Thymus (tissue), 11 donors: ENCODE results near the gene TMEM201. TPM values are rescaled to one million over a fixed set of nuclear protein-coding genes. Genes with fewer than 3 reads are reported as not detected.

Experiments used
- DNase-seq, 9 donors: peaks; one replicate each; pipeline ENCODE4 v3.0.0-alpha.2; 2013; ENCODE audit warnings: low spot score in 9 of 9, low read depth in 6 of 9, missing footprints in 1 of 9
- H3K27ac ChIP-seq, 2 donors: one replicate each; pipeline ENCODE4 v1.5.1; 2013; ENCODE audit warnings: control low read depth in 1 of 2, low read depth in 1 of 2, low read length in 1 of 2, mild to moderate bottlenecking in 1 of 2, moderate library complexity in 1 of 2
- H3K27me3 ChIP-seq, 2 donors: one replicate each; pipeline ENCODE4 v1.5.1; 2013; ENCODE audit warnings: low read length in 1 of 2; ENCODE audit not compliant: control insufficient read depth in 2 of 2, insufficient read depth in 1 of 2
- H3K36me3 ChIP-seq, 2 donors: one replicate each; pipeline ENCODE4 v1.5.1; 2013; ENCODE audit warnings: low read length in 1 of 2, mild to moderate bottlenecking in 1 of 2, moderate library complexity in 1 of 2; ENCODE audit not compliant: control insufficient read depth in 2 of 2, insufficient read depth in 2 of 2
- H3K4me1 ChIP-seq, 2 donors: one replicate each; pipeline ENCODE4 v1.5.1; 2013; ENCODE audit warnings: low read length in 2 of 2; ENCODE audit not compliant: control insufficient read depth in 2 of 2, insufficient read depth in 2 of 2
- H3K4me3 ChIP-seq, 2 donors: one replicate each; pipeline ENCODE4 v1.5.1; 2013; ENCODE audit warnings: low read length in 2 of 2, control low read depth in 1 of 2, mild to moderate bottlenecking in 1 of 2
- H3K9me3 ChIP-seq, 2 donors: one replicate each; pipeline ENCODE4 v1.5.1; 2013; ENCODE audit warnings: low read length in 1 of 2, mild to moderate bottlenecking in 1 of 2; ENCODE audit not compliant: control insufficient read depth in 2 of 2, insufficient read depth in 1 of 2
- WGBS: extraction: QIAGEN DNeasy Blood & Tissue Kit; methylation state at CpG from one replicate; pipeline ENCODE4 v1.1.7; 2013; 5-methylcytosine and 5-hydroxymethylcytosine counted together
- polyA plus RNA-seq: library from polyadenylated mRNA; stranded (reverse); fragments of 200-250 nt; gene quantifications from one replicate; pipeline ENCODE4 v1.2.3, GENCODE V29; 2013
- total RNA-seq: library from RNA; stranded (reverse); fragments of 120-200 nt; gene quantifications from one replicate; pipeline ENCODE4 v1.2.4, GENCODE V29; 2013
- donor health status: healthy.

The TMEM201 gene
- total and polyA plus RNA-seq, 2 donors, result 1.7 to 4.4 TPM

DNA sequence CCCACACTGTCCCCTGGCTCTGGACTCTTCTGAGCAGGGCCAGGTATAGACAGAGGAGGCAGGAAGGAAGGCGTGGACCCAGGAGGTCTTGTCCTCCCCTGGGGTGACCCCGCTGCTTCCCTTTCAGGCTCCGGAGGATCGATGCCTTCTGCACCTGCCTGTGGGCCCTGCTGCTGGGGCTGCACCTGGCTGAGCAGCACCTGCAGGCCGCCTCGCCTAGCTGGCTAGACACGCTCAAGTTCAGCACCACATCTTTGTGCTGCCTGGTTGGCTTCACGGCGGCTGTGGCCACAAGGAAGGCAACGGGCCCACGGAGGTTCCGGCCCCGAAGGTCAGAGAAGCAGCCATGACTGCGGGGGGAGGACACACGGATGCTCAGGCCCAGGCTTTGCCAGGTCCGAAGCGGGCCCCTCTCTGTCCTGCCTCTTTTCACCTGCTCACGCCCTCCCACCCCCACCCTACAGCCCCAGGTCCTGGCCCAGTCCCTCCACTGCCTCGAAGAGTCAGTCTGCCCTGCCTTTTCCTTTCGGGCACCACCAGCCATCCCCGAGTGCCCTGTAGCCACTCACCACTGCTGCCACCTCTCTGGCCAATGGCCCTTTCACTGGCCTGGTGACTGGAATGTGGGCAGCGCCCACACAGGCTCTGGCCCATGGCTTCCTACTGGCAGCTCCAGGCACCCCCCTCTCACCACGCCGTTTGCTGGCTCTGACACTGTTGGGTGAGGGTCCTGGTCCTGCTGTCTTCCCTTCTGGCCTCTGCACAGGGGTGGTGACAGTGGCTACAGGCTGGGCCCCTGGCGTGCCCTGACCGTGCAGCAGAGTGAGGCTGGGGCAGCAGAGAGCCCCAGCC lies 13.5 kb downstream of the TMEM201 start:
- H3K4me1 ChIP-seq, result peaks cover 0 to 4% of the 10 kb centered on the region in 2 donors
- WGBS, result 98% methylated on average over 26 of the region's 26 CpGs
- no peak overlapping the region for H3K27ac ChIP-seq
- no peaks in the 10 kb centered on the region for H3K27me3 ChIP-seq
- no peaks in the 10 kb centered on the region for H3K9me3 ChIP-seq
- no peak overlapping the region for H3K4me3 ChIP-seq
- H3K36me3 ChIP-seq, result peaks cover 59 to 67% of the 10 kb centered on the region in 2 donors
- DNase-seq, result no peak

DNA sequence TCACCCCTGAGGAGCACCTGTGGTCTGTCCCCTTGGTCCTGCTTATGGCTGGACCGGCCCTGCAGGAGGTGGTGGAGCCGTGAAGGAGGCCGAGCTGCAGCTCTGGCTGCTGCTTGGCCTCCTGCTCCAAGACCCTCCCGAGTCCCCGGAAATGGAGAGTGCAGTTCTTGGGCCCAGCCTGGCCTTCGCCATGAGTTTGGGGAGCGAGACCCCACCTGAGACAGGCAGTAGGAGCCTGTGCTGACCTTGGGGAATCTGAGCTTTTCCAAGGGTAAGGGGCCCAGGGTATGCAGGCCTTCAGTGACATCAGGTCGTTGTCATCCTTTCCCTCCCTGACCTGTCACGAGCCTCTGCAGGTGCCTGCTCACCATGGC lies 14.1 kb downstream of the TMEM201 start:
- no peaks in the 10 kb centered on the region for H3K9me3 ChIP-seq
- no peak overlapping the region for H3K4me3 ChIP-seq
- H3K4me1 ChIP-seq, result peaks cover 0 to 4% of the 10 kb centered on the region in 2 donors
- no peak for DNase-seq
- WGBS, result 97% methylated on average over 9 of the region's 9 CpGs
- no peaks in the 10 kb centered on the region for H3K27me3 ChIP-seq
- peaks cover 56 to 66% of the 10 kb centered on the region in 2 donors for H3K36me3 ChIP-seq
- no peak overlapping the region for H3K27ac ChIP-seq

DNA sequence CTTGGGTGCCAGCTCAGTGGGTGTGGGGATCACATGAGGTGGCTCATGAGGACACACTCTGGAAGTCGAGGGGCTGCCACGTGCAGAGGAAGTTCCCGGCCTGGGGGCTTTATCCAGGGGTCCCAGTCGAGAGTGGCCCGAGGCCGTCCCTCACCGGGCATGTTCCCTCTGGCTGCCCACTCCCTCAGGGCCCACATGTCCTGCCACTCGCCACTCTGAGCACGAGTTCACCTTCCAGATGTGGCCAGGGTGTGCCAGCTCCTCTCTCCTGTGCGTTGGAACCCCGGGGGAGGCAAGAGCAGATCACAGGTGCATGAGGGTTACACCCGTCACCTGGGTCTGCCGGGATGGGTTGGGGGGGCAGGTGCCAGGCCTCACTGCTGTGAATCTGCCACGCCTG lies 14.6 kb downstream of the TMEM201 start:
- 97% methylated on average over 14 of the region's 14 CpGs for WGBS
- Histone ChIP-seq H3K27me3 (no peaks in the 10 kb centered on the region), H3K4me3 (no peak overlapping the region), H3K4me1 (peaks cover 0 to 4% of the 10 kb centered on the region in 2 donors), H3K9me3 (no peaks in the 10 kb centered on the region), H3K27ac (no peak overlapping the region), H3K36me3 (peaks cover 57 to 65% of the 10 kb centered on the region in 2 donors)
- no peak for DNase-seq

DNA sequence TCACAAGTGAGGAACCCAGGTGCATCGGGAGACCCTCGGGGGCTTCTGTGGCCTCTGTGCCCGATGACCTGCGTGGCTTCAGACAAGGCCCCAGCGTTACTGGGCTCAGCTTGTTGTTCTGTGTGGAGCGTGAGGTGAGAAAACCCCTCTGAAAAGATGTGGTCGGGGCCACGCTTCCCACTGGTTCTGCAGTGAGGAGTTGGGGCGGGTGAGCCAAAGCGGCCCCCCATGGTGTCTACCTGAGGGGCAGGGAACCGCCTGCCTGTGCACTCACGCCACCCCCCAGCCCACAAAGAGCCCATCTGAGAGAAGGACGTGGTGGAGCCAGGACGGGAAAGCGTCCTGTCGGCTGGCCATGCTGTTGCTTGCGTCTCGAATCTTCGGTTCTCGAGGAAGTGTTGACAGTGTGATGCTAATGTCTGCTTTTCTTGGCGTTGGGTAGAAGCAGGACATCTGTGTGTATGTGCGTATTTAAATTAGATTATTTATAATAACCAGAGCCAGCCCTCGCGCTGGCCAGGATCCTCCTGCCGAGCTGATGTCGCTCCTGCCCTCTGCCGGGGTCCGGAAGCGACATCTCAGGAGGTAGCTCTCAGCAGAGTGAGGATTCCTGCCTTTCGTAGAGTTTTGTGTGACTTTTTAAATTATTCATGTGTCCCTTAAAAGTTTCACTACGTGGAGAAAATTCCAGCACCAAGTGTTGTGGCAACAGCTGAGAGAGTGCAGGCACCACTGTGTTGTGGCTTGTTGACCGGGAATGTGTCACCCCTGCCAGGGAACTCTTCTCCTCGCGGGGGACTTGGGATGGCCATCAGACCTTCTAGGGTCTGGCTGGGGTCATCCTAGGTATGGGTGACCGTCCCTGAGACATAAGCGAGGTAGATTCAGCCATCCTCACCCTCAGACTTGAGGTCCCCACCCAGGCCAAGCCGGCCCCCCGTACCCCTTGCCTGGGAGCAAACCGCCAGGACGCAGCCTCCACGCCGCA lies 15.3 kb downstream of the TMEM201 start:
- Histone ChIP-seq H3K27me3 (no peaks in the 10 kb centered on the region), H3K36me3 (peaks cover 61 to 68% of the 10 kb centered on the region in 2 donors), H3K27ac (no peak overlapping the region), H3K4me3 (no peak overlapping the region), H3K4me1 (peaks cover 0 to 4% of the 10 kb centered on the region in 2 donors), H3K9me3 (no peaks in the 10 kb centered on the region)
- DNase-seq, result no peak
- WGBS, result 98% methylated on average over 42 of the region's 42 CpGs

DNA sequence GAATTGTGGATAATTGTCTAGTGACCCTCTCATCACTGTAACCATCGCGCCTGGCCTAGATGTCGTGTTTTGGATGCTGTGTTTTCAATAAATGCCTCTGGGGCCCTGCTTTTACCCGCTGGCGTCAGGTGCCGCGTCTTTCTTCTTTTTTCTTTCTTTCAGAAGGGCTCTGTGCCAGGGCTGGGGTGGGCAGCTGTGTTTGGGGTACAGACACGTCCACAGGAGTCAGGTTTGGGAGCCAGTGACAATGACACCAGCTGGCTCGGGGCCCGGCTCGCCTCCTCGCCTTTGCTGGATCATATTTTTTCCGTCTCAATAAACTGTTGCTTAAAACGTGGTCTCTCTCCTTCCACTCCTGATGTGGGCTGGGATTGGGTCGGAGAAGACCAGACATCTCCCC lies 16.1 kb downstream of the TMEM201 start:
- Histone ChIP-seq H3K4me1 (peaks cover 0 to 4% of the 10 kb centered on the region in 2 donors), H3K27ac (no peak overlapping the region), H3K4me3 (no peak overlapping the region), H3K27me3 (no peaks in the 10 kb centered on the region), H3K9me3 (no peaks in the 10 kb centered on the region), H3K36me3 (peaks cover 63 to 74% of the 10 kb centered on the region in 2 donors)
- no peak for DNase-seq
- WGBS, result 96% methylated on average over 15 of the region's 15 CpGs

DNA sequence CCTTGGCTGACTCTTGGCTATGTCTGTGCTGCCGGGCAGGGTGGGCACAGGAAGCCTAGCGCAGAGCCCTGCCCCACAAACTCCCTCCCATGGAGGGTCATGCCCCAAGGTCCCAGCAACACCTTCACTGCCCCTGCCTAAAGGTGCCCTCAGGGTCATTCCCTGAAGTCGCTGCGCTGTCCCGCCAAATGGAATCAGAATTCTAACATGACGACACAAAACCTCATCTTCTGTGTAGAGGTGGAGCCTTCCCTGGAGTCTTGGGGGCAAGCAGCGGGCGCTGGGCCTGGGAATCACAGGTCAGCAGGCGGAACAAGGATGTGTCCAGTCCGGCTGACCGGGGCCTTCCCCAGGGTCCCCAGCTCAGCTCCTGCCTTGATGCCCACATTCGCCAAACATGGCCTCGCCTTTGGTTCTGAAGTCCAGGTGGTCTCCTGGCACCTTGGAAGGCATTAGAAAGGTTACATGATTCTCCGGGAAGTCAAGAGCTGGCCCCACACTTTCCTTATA lies 17.3 kb downstream of the TMEM201 start:
- WGBS, result 98% methylated on average over 14 of the region's 14 CpGs
- H3K4me3 ChIP-seq, result no peak overlapping the region
- DNase-seq, result no peak
- no peaks in the 10 kb centered on the region for H3K27me3 ChIP-seq
- peaks cover 57 to 76% of the 10 kb centered on the region in 2 donors for H3K36me3 ChIP-seq
- H3K4me1 ChIP-seq, result peaks cover 0 to 4% of the 10 kb centered on the region in 2 donors
- no peak overlapping the region for H3K27ac ChIP-seq
- H3K9me3 ChIP-seq, result no peaks in the 10 kb centered on the region

DNA sequence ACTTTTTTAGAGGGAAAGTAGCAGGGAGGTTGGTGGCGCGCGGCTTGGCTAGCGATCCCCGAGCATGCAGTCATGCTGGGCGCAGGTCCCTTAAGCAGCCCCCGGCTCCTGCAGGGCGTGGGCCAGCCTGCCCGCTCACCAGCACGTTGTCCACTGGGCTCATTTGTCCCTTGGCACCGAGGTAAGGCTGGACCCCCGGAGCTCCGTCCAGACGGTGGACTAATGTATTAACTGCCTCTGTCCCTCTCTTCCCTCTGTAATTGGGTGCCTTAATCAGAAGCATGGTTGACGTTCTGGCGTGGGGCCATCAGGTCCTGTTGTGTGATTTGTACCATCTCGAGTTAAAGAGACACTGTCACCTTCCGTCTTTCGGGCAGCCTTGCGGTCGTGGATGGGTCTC lies 17.7 kb downstream of the TMEM201 start:
- 99% methylated on average over 21 of the region's 21 CpGs for WGBS
- Histone ChIP-seq H3K4me3 (no peak overlapping the region), H3K27ac (no peak overlapping the region), H3K27me3 (no peaks in the 10 kb centered on the region), H3K9me3 (no peaks in the 10 kb centered on the region), H3K4me1 (peaks cover 0 to 4% of the 10 kb centered on the region in 2 donors), H3K36me3 (peaks cover 54 to 71% of the 10 kb centered on the region in 2 donors)
- no peak for DNase-seq

DNA sequence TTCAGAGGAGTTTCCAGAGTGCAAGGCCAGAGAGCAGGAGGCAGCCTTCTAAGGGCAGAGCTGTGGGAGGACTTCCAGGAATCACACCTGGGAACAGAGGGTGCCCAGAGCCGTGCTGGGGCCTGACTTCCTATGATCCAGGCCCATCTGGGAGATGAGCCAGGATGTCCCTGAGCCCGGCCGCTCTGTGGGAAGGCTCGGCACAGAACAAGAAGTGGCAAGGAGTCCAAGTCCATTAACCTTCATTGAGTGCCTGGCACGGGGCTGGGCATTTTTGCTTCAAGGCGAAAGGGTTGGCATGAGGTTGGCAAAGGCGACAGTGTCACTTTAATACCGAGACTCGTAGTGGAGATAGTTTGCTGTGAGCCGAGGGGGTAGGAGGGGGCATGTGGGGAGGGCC lies 18.2 kb downstream of the TMEM201 start:
- 96% methylated on average over 10 of the region's 10 CpGs for WGBS
- no peak overlapping the region for H3K4me3 ChIP-seq
- DNase-seq, result no peak

More for the DNA sequence above, 18.2 kb downstream of the TMEM201 start:
- Histone ChIP-seq H3K27me3 (no peaks in the 10 kb centered on the region), H3K36me3 (peaks cover 55 to 66% of the 10 kb centered on the region in 2 donors), H3K4me1 (peaks cover 0 to 4% of the 10 kb centered on the region in 2 donors), H3K27ac (no peak overlapping the region), H3K9me3 (no peaks in the 10 kb centered on the region)
